Nephron progenitor cell (in vitro differentiated cells): ENCODE data around the gene APBB1.
A peak's percentile ranks its signal among the peaks of the same experiment; 100 is the strongest.

ENCODE experiments used
- DNase-seq: peaks from one replicate; pipeline ENCODE4 v3.0.0; 2021
- H3K27ac Mint-ChIP-seq: 2 replicates; pipeline ENCODE4 v1.8.0; 2021; ENCODE audit warnings: mild to moderate bottlenecking, moderate library complexity, mixed read lengths
- H3K27me3 Mint-ChIP-seq: 2 replicates; pipeline ENCODE4 v1.8.0; 2021; ENCODE audit warnings: mild to moderate bottlenecking, low read depth, mixed read lengths; ENCODE audit not compliant: poor library complexity
- H3K36me3 Mint-ChIP-seq: 2 replicates; pipeline ENCODE4 v1.8.0; 2021; ENCODE audit warnings: low read depth, mixed read lengths
- H3K4me1 Mint-ChIP-seq: 2 replicates; pipeline ENCODE4 v1.8.0; 2021; ENCODE audit warnings: mixed read lengths
- H3K4me3 Mint-ChIP-seq: 2 replicates; pipeline ENCODE4 v1.8.0; 2021; ENCODE audit warnings: mild to moderate bottlenecking, moderate library complexity, mixed read lengths
- H3K9me3 Mint-ChIP-seq: 2 replicates; pipeline ENCODE4 v1.8.0; 2021; ENCODE audit warnings: mild to moderate bottlenecking, moderate library complexity, mixed read lengths
- CTCF ChIP-seq: fragments of 200-600 bp; sonication (generic); IDR thresholded peaks from 2 replicates; pipeline ENCODE4 v1.5.0; 2021; ENCODE audit warnings: antibody characterized with exemption

APBB1 gene

GRCh38 chr11:6455070-6455469, 36.2 kb upstream of the APBB1 start:
- Mint-ChIP-seq H3K27ac (peak overlapping the region; percentile 81), H3K9me3 (no peaks in the 10 kb centered on the region), H3K4me1 (peaks cover 22% of the 10 kb centered on the region), H3K4me3 (peak overlapping the region; percentile 2), H3K36me3 (peaks cover 6% of the 10 kb centered on the region), H3K27me3 (no peaks in the 10 kb centered on the region)
- no peak for TF ChIP-seq CTCF
- DNase-seq = no peak

- Mint-ChIP-seq H3K27ac (no peak overlapping the region), H3K36me3 (peaks cover 6% of the 10 kb centered on the region), H3K4me3 (no peak overlapping the region), H3K9me3 (no peaks in the 10 kb centered on the region), H3K4me1 (peaks cover 22% of the 10 kb centered on the region), H3K27me3 (no peaks in the 10 kb centered on the region)
- TF ChIP-seq CTCF = no peak
- no peak for DNase-seq
Observed at GRCh38 chr11:6453152-6453551, 34.3 kb upstream of the APBB1 start.

- no peak for DNase-seq
- Mint-ChIP-seq H3K4me1 (peaks cover 22% of the 10 kb centered on the region), H3K9me3 (no peaks in the 10 kb centered on the region), H3K36me3 (peaks cover 6% of the 10 kb centered on the region), H3K4me3 (no peak overlapping the region), H3K27me3 (no peaks in the 10 kb centered on the region), H3K27ac (no peak overlapping the region)
- TF ChIP-seq CTCF = no peak
Observed at GRCh38 chr11:6452219-6452618, 33.3 kb upstream of the APBB1 start.

- H3K9me3 Mint-ChIP-seq = no peaks in the 10 kb centered on the region
- peaks cover 5% of the 10 kb centered on the region for H3K27me3 Mint-ChIP-seq
- no peaks in the 10 kb centered on the region for H3K36me3 Mint-ChIP-seq
- DNase-seq = no peak
- no peak overlapping the region for H3K4me3 Mint-ChIP-seq
- H3K4me1 Mint-ChIP-seq = peaks cover under 1% of the 10 kb centered on the region
- no peak for TF ChIP-seq CTCF
- H3K27ac Mint-ChIP-seq = no peak overlapping the region
Observed at GRCh38 chr11:6448574-6448973, 29.7 kb upstream of the APBB1 start.

GRCh38 chr11:6443269-6444003, 24.5 kb upstream of the APBB1 start:
- Mint-ChIP-seq H3K27me3 (peaks cover 5% of the 10 kb centered on the region), H3K4me3 (no peak overlapping the region), H3K9me3 (no peaks in the 10 kb centered on the region), H3K4me1 (no peaks in the 10 kb centered on the region), H3K27ac (no peak overlapping the region), H3K36me3 (no peaks in the 10 kb centered on the region)
- peak; percentile 56 for DNase-seq
- peak; percentile 81 for TF ChIP-seq CTCF

- no peaks in the 10 kb centered on the region for H3K9me3 Mint-ChIP-seq
- peaks cover 5% of the 10 kb centered on the region for H3K27me3 Mint-ChIP-seq
- no peak overlapping the region for H3K27ac Mint-ChIP-seq
- H3K36me3 Mint-ChIP-seq = no peaks in the 10 kb centered on the region
- DNase-seq = no peak
- no peaks in the 10 kb centered on the region for H3K4me1 Mint-ChIP-seq
- H3K4me3 Mint-ChIP-seq = no peak overlapping the region
- TF ChIP-seq CTCF = no peak
Observed at GRCh38 chr11:6442441-6442840, 23.5 kb upstream of the APBB1 start.
